NCI-H345 treated with DMSO at 0.1 percent for 48 hours (cell line): ENCODE data around the gene CDIP1.
A peak's percentile ranks its signal among the peaks of the same experiment; 100 is the strongest.
"Not testable (repeated sequence)": the region's sequence is repeated elsewhere in the genome, so short reads cannot be mapped to it uniquely, and the experiment has no call there.

Experiments
- DNase-seq: peaks from one replicate; lab custom pipeline; 2025; ENCODE audit not compliant: unreplicated experiment; lab: John Stamatoyannopoulos, UW

The CDIP1 gene

GRCh38 chr16:4538350-4539235, at the start of gene CDIP1:
Gene CDIP1, minus strand, starts transcription at chr16:4538773. Its CDS starts 24,643 bp downstream, at chr16:4514130.
- DNase-seq: peak; percentile 87

- DNase-seq: no peak
These were observed 47.7 kb upstream of the CDIP1 start for GRCh38 chr16:4586291-4586690.

- DNase-seq: no peak
These were observed 45.3 kb upstream of the CDIP1 start for GRCh38 chr16:4583906-4584305.

- no peak for DNase-seq
These were observed 41.7 kb upstream of the CDIP1 start for GRCh38 chr16:4580250-4580649.

GRCh38 chr16:4578961-4579530, 40.5 kb upstream of the CDIP1 start:
- peak; percentile 56 for DNase-seq

- no peak for DNase-seq
These were observed 37.4 kb upstream of the CDIP1 start for GRCh38 chr16:4576008-4576407.

GRCh38 chr16:4574919-4575705, 36.5 kb upstream of the CDIP1 start:
- no peak for DNase-seq

- not testable (repeated sequence) for DNase-seq
These were observed 35.4 kb upstream of the CDIP1 start for GRCh38 chr16:4573926-4574325.

- DNase-seq: no peak
These were observed 34.1 kb upstream of the CDIP1 start for GRCh38 chr16:4572715-4573114.

- DNase-seq: no peak
These were observed 32.2 kb upstream of the CDIP1 start for GRCh38 chr16:4570688-4571321.

- no peak for DNase-seq
These were observed 31.5 kb upstream of the CDIP1 start for GRCh38 chr16:4570086-4570485.

GRCh38 chr16:4566144-4566543, 27.6 kb upstream of the CDIP1 start:
- DNase-seq: no peak

- DNase-seq: no peak
These were observed 26.2 kb upstream of the CDIP1 start for GRCh38 chr16:4564661-4565267.

- no peak for DNase-seq
These were observed 23.0 kb upstream of the CDIP1 start for GRCh38 chr16:4561596-4561995.

- DNase-seq: no peak
These were observed 19.4 kb upstream of the CDIP1 start for GRCh38 chr16:4557973-4558372.

- DNase-seq: no peak
These were observed 18.0 kb upstream of the CDIP1 start for GRCh38 chr16:4556580-4556979.

GRCh38 chr16:4556112-4556511, 17.5 kb upstream of the CDIP1 start, which contains the start of gene C16orf96:
Gene C16orf96, plus strand, starts transcription at chr16:4556340. Its CDS starts 150 bp downstream, at chr16:4556490.
- no peak for DNase-seq

- no peak for DNase-seq
These were observed 14.0 kb upstream of the CDIP1 start for GRCh38 chr16:4552541-4552940.

GRCh38 chr16:4550591-4550990, 12.0 kb upstream of the CDIP1 start:
- no peak for DNase-seq

GRCh38 chr16:4548124-4548523, 9.6 kb upstream of the CDIP1 start:
- DNase-seq: no peak

GRCh38 chr16:4544473-4544872, 5.9 kb upstream of the CDIP1 start:
- DNase-seq: no peak
